NCI-H82 treated with DMSO at 0.1 percent for 48 hours (cell line): Measurements from ENCODE around the gene CCER1.

Source experiments
- DNase-seq: peaks from one replicate; lab custom pipeline; 2025; ENCODE audit not compliant: unreplicated experiment; lab: John Stamatoyannopoulos, UW

Gene CCER1

DNA sequence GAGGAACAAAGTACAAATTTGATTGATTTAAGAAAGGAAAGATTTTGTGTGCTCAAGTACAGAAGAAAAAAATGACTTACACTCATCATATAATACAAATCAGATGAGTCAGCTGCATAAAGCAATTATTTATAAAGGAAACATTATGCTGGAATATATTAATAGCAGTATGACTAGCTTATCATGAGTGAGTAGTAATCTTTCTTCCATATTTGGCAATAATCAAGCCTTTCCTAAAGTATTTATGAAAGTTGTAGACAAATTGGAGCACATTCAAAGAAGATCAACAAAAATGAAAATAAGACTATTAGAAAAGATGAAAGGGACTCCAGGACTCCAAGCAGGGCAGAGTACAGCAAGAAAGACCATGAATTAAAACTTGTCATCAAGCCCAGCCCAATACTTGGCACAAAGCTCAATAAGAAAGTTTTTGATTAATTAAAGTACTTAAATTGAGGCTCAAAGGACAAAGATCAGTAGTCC is 32.8 kb downstream of the CCER1 start:
- DNase-seq: no peak

DNA sequence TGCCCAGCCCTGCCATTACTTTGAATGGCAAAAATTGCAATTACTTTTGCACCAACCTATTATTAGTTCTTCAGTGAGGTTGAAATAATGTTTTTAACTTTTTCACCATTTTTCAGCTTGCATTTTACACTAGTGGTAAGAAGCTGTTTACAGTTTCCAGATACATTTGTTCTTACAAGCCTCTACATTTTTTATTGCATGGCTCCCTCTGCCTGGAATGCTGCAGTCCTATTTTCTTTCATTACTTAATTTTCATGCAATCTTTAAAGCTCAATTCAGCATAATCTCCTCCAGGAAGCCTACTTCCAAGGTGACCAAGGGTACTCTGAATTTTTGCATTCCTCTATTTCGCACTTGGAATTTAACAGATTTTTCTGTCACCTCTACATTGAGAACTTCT is 33.4 kb downstream of the CCER1 start:
- no peak for DNase-seq

DNA sequence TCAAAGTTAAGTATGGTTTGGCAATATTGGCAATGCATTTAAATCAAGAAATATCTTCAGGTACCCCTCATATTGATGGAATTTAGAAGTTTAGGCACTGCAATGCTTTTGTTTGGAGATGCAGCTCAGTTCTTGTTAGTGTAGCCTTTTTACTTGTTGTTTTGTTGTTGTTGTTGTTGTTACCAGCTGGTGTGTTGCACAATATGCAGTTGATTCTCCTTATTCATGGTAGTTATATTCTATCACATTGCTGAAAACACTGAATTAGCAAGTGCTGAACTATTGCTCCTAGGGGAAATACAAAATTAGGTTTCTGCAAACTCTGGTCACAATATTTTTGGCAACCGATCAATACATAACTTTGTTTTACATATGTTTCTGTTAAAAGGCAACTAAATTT is 34.8 kb downstream of the CCER1 start:
- no peak for DNase-seq

DNA sequence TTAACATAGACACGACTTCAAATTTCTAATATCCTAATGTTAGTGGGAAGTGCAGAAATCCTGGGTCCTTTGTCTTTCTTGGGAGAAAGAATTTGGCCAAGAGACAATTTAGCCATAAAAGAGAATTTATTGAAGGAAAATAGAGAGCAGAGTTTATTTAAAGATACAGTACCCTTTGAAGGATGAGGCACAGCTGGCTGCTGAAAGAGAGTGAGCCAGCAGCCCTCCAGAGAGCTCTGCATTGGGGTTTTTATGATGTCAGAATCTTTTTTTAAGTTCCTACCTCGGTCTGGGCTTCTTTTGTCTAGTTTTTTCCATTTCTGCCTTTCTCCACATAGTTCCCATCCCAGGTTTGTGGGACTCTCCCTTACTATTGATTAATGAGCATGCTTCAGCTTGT is 37.5 kb downstream of the CCER1 start:
- no peak for DNase-seq

DNA sequence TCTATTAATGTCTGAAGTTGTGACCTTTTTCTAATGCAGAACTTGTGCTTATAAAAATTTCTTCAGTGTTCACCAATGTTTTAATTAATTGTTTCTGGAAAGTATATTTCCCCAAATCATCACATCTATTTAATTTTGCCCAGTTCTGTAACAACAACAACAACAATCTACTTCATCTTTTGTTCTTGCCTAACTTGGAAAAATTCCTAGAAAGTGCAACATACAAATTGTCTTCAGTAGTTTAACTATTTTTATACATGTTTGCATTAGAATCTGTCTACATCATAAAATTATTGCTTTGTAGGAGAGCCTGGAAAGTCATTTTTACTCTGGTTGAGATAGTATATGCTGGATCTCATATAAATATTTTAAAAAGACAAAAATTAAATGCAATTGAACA is 38.5 kb downstream of the CCER1 start:
- DNase-seq: no peak

DNA sequence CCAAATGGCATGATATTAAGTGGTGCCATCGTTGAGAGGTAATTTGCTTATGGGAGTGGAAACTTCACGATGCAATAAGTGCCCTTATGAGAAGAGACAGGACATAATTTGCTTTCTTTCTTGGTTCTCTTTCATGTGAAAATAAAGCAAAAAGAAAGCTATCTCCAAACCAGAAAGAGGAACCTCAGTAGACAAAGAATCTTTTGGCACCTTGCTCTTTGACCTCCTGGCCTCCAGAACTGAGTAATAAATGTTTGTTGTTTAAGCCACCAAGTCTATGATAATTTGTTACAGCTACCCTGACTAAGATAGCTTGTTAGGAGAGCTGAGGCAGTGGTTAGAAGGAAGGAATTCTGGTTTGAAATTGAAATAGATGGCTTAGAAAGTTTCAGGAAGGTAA is 39.6 kb downstream of the CCER1 start:
- DNase-seq: no peak

DNA sequence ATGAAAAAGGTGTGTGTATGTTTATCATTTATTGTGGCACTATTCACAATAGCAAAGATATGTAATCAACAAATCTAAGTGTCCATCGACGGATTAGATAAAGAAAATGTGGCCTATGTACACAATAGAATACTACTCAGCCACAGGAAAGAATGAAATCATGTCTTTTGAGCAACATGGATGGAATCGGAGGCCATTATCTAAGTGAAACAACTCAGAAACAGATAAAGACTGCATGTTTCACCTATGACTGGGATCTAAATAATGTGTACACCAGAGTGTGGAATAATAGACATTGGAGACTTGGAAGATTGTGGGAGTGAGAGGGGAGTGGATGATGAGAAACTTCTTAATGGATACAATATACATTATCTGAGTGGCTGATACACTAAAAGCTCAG is 44.0 kb downstream of the CCER1 start:
- no peak for DNase-seq

DNA sequence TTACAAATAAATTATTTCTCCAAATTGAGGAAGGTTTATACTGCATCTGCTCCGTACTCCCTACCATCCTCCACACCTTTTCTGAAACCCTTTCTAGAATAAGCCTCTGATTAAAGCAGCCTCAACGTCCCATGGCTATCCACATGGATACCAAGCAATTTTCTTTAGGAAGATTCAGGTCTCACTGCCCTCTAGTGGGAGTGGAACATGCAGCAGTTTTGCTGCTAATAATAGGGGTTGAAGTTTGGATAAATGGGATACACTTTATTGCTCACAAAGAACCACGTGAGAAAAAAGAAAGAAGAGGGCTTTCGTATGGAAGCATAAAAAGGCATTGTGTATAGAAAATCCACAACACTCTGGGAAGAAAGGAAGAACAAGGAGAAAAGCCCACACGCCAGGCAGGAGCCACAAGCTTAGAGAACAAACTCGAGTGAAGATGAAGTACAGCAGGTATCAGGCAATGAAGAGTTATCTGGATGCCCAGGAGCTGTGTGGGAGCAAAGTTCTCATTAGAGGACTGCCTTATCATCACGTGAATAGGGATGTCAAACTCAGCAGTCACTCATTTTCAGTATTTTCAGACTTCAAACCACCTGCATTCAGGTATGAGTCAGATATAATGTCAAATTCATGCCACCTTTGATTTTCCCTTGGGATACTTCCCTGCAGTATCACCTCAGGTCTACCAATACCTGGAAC is 45.8 kb downstream of the CCER1 start:
- no peak for DNase-seq

DNA sequence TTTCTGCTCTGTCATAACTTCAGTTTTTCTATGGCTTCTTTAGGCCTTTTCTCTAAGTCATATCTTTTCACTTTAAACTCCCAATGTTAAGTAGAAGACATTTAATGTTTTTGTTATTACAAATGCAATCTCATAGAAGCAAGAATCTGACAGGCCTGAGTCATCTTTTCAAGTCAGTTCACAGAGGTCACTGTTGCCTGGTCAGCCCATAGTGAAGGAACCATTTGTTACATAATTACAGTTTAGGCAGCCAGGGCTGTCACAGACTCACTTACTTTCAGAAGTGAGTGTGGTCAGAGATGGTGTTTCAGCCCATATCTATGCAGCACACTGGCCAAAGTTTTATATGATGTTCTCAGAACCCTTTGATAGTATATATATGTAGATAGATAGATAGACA is 46.5 kb downstream of the CCER1 start:
- no peak for DNase-seq

DNA sequence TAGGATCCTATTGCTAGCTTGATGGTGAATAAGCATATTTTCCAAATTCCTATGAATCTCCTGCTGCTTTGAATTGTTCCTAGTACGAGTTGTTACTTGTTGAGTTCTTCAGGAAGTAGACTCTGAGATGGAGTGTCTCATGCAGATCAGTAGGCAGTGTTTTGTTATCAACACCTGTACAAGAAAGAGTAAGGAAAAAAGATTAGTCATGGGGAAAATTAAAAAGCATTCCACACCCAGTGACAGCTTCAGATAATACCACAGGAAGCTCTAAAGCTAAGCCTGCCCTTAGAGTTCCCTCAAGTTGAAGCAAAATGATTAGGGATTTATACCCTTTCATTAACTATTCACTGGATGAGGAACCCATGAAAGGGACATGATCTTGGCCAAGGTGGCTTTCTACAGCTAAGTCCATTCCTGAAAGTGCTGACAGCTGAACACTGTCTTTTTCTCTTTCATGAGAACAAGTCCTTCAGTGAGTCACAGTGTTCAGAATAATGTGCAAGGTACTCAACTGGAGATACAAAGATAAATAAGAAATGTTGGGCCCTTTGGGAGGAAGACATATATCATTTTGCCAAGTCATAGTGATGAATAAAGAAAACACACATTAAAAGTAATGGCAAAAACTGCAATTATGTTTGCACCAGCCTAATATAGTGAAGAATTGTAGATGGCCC is 49.1 kb downstream of the CCER1 start:
- DNase-seq: no peak

DNA sequence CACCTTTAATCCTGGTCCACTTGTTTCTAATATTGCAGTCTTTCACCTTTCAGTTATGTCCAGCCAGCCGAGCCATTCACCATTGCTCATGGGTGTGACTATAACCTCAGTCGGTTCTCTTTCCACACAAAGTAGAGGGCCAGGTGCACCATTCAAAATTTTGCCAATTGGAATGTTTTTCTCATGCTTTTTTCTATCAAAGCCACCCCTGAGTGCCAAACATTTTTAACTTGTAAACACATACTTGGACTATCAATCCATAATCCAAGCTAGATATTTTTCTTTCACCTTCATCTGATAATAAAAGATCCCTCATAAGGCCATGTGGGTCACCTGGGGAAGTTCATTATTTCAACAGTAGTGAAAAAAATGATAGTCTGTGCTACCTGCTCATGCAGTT is 52.4 kb downstream of the CCER1 start:
- DNase-seq: no peak
